Measurements from ENCODE around the gene VDAC2. TPM values are rescaled to one million over a fixed set of nuclear protein-coding genes. Genes with fewer than 3 reads are reported as not detected.

VDAC2 gene
- total RNA-seq, 2 donors from 2014 or later, result 277 to 292 TPM

DNA sequence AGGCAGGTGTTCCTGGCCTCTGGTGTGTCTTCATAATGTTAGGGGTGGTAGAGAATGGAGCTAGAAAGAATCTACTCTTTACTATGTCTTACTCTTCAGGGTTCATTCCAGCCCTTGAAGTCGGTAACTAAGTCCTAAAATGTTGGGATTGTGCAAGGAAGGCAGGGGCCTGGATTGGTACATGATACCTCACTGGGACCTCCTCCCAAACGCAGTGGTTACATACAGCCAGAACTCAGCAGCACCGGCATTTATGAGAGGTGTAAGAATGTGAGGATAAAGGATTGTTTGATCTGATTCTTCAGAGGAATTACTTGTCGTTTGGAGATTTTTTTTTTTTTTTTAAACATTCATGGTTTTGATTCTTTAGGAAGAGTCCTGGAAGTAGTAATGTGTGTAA is 18.2 kb downstream of the VDAC2 start:
- peaks cover 87% of the 10 kb centered on the region for H3K36me3 ChIP-seq (ENCODE audit: control insufficient read depth, insufficient read depth, low read length)
- H3K27ac ChIP-seq (ENCODE audit: low read depth, low read length), result no peak overlapping the region

DNA sequence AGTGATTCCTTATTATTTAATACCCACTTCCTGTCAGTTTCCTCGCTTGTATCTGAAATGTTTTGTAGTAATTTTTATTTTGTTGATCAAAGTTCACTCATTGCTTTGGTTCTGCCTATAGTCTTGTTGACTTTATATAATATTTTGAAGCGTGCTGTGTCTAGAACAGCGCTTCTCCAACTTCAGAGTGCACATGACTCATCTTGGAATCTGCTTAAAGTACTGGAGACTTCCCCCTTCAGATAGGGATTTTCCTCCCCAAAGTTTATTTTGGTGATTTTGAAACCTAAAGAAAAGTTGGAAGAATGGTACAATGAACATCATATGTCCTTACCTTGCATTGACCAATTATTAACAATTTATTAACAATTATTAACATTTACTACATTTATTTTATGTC is 19.4 kb downstream of the VDAC2 start:
- Histone ChIP-seq H3K9ac (ENCODE audit: extremely low read depth, low read length, poor library complexity, severe bottlenecking) (no peak overlapping the region), H3K9me3 (ENCODE audit: control insufficient read depth, low read length) (no peaks in the 10 kb centered on the region), H3K4me1 (ENCODE audit: control insufficient read depth, insufficient read depth, low read length) (peaks cover 18% of the 10 kb centered on the region), H3K36me3 (ENCODE audit: control insufficient read depth, insufficient read depth, low read length) (peaks cover 75% of the 10 kb centered on the region), H3K27ac (ENCODE audit: low read depth, low read length) (no peak overlapping the region), H3K4me3 (ENCODE audit: low read length) (no peak overlapping the region), H3K27me3 (ENCODE audit: control insufficient read depth, insufficient read depth, low read length, poor library complexity, severe bottlenecking) (no peaks in the 10 kb centered on the region)
- peak; percentile 2 for DNase-seq
- Mint-ChIP-seq H3K27ac (no peak overlapping the region), H3K9me3 (no peaks in the 10 kb centered on the region), H3K27me3 (ENCODE audit: insufficient read depth) (no peaks in the 10 kb centered on the region), H3K4me3 (no peak overlapping the region), H3K4me1 (peaks cover 41% of the 10 kb centered on the region), H3K36me3 (ENCODE audit: low read depth) (peaks cover 62% of the 10 kb centered on the region)
- WGBS, 2 experiments (ENCODE audit: insufficient coverage in 1 of 2, insufficient read length in 1 of 2), result 87 to 100% methylated on average over 2 to 3 of the region's 3 CpGs
- TF ChIP-seq, protein P1, sequence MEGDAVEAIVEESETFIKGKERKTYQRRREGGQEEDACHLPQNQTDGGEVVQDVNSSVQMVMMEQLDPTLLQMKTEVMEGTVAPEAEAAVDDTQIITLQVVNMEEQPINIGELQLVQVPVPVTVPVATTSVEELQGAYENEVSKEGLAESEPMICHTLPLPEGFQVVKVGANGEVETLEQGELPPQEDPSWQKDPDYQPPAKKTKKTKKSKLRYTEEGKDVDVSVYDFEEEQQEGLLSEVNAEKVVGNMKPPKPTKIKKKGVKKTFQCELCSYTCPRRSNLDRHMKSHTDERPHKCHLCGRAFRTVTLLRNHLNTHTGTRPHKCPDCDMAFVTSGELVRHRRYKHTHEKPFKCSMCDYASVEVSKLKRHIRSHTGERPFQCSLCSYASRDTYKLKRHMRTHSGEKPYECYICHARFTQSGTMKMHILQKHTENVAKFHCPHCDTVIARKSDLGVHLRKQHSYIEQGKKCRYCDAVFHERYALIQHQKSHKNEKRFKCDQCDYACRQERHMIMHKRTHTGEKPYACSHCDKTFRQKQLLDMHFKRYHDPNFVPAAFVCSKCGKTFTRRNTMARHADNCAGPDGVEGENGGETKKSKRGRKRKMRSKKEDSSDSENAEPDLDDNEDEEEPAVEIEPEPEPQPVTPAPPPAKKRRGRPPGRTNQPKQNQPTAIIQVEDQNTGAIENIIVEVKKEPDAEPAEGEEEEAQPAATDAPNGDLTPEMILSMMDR (conservative IDR thresholded peaks at IDR 0.05), result no peak

More for the DNA sequence above, 18.2 kb downstream of the VDAC2 start:
- no peaks in the 10 kb centered on the region for H3K9me3 Mint-ChIP-seq
- H3K4me1 ChIP-seq (ENCODE audit: control insufficient read depth, insufficient read depth, low read length), result peaks cover 20% of the 10 kb centered on the region
- H3K27me3 ChIP-seq (ENCODE audit: control insufficient read depth, insufficient read depth, low read length, poor library complexity, severe bottlenecking), result no peaks in the 10 kb centered on the region
- H3K9me3 ChIP-seq (ENCODE audit: control insufficient read depth, low read length), result no peaks in the 10 kb centered on the region
- H3K4me3 ChIP-seq (ENCODE audit: low read length), result no peak overlapping the region
- peaks cover 52% of the 10 kb centered on the region for H3K4me1 Mint-ChIP-seq
- H3K36me3 Mint-ChIP-seq (ENCODE audit: low read depth), result peaks cover 73% of the 10 kb centered on the region
- H3K9ac ChIP-seq (ENCODE audit: extremely low read depth, low read length, poor library complexity, severe bottlenecking), result no peak overlapping the region
- H3K27me3 Mint-ChIP-seq (ENCODE audit: insufficient read depth), result no peaks in the 10 kb centered on the region
- TF ChIP-seq, protein P1 (conservative IDR thresholded peaks at IDR 0.05), result no peak
- 87 to 95% methylated on average over 3 to 4 of the region's 4 CpGs for WGBS, 2 experiments (ENCODE audit: insufficient coverage in 1 of 2, insufficient read length in 1 of 2)
- peak overlapping the region; percentile 71 for H3K27ac Mint-ChIP-seq
- peak; percentile 47 for DNase-seq
- no peak overlapping the region for H3K4me3 Mint-ChIP-seq

DNA sequence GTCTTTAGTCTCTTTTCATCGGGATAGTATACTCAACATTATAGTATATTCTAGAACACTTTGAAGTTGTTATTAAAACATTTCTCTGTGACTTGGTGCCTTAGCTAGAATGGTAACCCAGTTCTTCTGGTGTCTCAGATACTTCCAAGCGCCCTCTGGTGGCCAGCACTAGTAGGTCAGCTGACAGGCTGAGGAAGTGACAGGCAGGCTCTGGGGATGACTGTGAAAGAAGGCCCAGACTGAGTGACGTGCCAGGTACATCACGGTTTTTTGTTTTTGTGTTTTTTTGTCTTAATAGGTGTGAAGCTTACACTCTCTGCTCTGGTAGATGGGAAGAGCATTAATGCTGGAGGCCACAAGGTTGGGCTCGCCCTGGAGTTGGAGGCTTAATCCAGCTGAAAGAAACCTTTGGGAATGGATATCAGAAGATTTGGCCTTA is 20.0 kb downstream of the VDAC2 start:
- no peak overlapping the region for H3K9ac ChIP-seq (ENCODE audit: extremely low read depth, low read length, poor library complexity, severe bottlenecking)
- no peaks in the 10 kb centered on the region for H3K27me3 Mint-ChIP-seq (ENCODE audit: insufficient read depth)
- peaks cover 71% of the 10 kb centered on the region for H3K36me3 ChIP-seq (ENCODE audit: control insufficient read depth, insufficient read depth, low read length)
- H3K9me3 Mint-ChIP-seq, result no peaks in the 10 kb centered on the region
- H3K4me1 Mint-ChIP-seq, result peaks cover 34% of the 10 kb centered on the region
- H3K4me3 ChIP-seq (ENCODE audit: low read length), result no peak overlapping the region
- peaks cover 59% of the 10 kb centered on the region for H3K36me3 Mint-ChIP-seq (ENCODE audit: low read depth)
- H3K4me3 Mint-ChIP-seq, result no peak overlapping the region
- WGBS, 2 experiments (ENCODE audit: insufficient coverage in 1 of 2, insufficient read length in 1 of 2), result 11 to 37% methylated on average over 1 to 3 of the region's 5 CpGs
- peak overlapping the region; percentile 86 for H3K27ac Mint-ChIP-seq
- H3K9me3 ChIP-seq (ENCODE audit: control insufficient read depth, low read length), result no peaks in the 10 kb centered on the region
- H3K27me3 ChIP-seq (ENCODE audit: control insufficient read depth, insufficient read depth, low read length, poor library complexity, severe bottlenecking), result no peaks in the 10 kb centered on the region
- TF ChIP-seq, protein P1 (conservative IDR thresholded peaks at IDR 0.05), result peak; percentile 95
- peak; percentile 96 for DNase-seq
- H3K27ac ChIP-seq (ENCODE audit: low read depth, low read length), result no peak overlapping the region
- H3K4me1 ChIP-seq (ENCODE audit: control insufficient read depth, insufficient read depth, low read length), result peaks cover 13% of the 10 kb centered on the region

All from endodermal cell (in vitro differentiated cells).